HEK293T (cell line): Measurements from ENCODE around the gene CFAP100.

Experiments
- CTBP1 ChIP-seq: fragments of 450-650 bp; IDR thresholded peaks from 2 replicates; pipeline ENCODE4 v1.6.1; 2016; ENCODE audit warnings: borderline replicate concordance
- PKNOX1 ChIP-seq: fragments of 450-650 bp; IDR thresholded peaks from 2 replicates; pipeline ENCODE4 v1.6.1; 2016
- SP1 ChIP-seq: fragments of 450-650 bp; IDR thresholded peaks from 2 replicates; pipeline ENCODE4 v1.6.1; 2017

- no peak for TF ChIP-seq SP1
- TF ChIP-seq PKNOX1 = no peak
- no peak for TF ChIP-seq CTBP1
Measured at GRCh38 chr3:126434264-126434590, 39.5 kb downstream of the CFAP100 start.
